Measurements from ENCODE around the gene P2RY14.

P2RY14 gene

DNA sequence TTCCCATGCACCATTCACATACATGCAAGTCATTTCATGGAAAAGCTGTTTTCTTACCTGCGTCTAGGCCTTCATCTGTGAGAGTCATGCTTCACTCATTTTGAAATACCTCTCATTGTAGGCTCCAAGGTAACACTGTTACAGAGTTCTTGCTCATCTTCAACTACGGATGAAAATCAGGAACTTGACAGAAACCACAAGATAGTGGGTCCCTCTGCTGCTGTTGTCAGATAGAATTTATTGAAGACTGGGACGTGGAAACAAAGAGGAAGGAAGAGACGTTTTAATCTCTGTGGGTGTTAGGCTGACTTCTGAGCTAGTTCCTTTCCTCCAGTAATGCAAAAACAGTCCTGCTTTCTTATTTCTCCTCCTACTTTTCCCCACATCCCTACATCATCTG is at the start of gene P2RY14:
P2RY14 (minus strand) TSS at position 313 of the 400 bp plus-strand sequence. CDS start 64,226 bp downstream, outside the sequence.
- DNase-seq, result peak; percentile 76

- peak; percentile 43 for DNase-seq
Observed at GRCh38 chr3:151327571-151328198, 49.3 kb upstream of the P2RY14 start.

DNA sequence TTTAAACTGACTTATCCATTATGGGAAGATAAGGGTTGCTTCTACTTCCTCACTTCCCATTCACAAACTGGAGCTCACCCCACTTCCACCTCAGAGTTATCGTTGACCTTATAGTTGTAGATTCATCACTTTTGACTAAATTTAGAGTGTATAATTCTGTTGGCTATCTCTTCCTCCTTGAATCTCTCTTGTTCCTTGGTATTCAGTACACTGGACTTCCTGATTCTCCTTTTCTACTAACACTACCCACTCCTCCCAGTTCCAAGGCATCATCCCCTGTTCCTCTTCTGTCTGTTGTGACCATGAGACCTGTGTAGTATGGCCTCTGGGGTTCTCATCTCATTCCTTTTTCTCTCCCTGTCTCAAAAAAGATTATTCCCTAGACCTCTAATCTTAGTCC is 44.2 kb upstream of the P2RY14 start:
- DNase-seq, result peak; percentile 18

GRCh38 chr3:151321526-151321925 is 43.2 kb upstream of the P2RY14 start:
- peak; percentile 60 for DNase-seq

DNA sequence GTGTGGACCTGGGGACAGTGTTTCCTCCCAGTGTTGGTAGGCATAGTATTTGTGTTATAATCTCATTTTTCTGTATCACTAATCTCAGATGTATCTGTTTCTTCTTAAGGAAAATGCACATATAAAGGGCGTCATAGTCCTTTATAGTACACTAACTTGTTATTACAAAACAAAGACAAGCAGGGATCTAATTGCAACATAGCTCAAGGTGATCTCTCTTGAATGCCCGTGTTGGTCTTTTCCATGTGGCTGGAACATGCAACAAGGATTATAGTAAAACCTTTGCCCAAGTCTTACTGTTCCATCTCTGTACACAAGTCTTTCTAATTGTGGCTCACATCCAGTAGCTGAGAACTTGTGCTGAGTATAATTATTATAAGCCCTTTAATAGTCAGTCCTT is 41.8 kb upstream of the P2RY14 start:
- DNase-seq, result no peak

- DNase-seq, result no peak
Observed at GRCh38 chr3:151319628-151320027, 41.3 kb upstream of the P2RY14 start.

- DNase-seq, result peak; percentile 86
Observed at GRCh38 chr3:151318991-151319390, 40.6 kb upstream of the P2RY14 start.

DNA sequence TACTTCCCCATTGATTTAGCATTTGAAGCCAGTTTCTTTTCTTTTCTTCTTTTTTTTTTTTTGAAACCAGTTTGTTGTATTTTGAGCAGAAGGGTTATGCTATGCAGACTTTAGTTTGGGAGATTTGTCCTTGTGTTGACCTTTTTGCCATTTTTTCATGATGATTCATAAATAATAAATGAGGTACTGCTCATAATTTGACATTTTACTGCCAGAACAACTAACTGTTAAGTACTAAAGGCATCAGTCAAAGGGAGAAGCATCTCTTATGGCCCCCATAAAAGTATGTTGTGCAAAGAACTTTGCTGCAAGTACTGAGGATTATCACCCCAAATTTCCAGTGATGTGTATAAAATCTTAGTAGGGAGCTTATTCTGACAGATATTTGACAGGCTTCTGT is 40.0 kb upstream of the P2RY14 start:
- DNase-seq, result no peak

- no peak for DNase-seq
Observed at GRCh38 chr3:151316267-151316991, 38.1 kb upstream of the P2RY14 start, which contains the start of gene GPR87. Gene GPR87, minus strand, starts transcription at chr3:151316820. Its CDS starts 16,720 bp downstream, at chr3:151300100.

- DNase-seq, result no peak
Observed at GRCh38 chr3:151315846-151316245, 37.5 kb upstream of the P2RY14 start.

DNA sequence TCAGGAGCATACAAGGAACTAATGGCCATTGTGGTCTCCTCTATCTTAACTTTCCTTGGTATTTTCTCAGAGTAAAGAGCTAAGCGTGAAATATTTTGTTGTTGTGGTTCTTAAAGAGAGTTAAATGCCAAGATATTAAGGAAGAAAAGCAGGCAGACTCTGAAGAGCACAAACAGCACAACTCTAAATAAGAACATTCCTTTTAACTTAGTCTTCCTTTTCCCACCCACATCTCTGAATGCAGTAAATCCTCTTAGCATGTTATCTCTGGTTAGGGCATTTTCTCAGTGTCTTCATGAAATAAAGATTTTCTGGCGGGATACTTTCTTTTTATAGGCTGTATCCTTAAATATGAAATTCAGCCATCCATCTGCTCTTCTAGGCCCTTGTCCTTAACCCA is 36.8 kb upstream of the P2RY14 start:
- DNase-seq, result no peak

DNA sequence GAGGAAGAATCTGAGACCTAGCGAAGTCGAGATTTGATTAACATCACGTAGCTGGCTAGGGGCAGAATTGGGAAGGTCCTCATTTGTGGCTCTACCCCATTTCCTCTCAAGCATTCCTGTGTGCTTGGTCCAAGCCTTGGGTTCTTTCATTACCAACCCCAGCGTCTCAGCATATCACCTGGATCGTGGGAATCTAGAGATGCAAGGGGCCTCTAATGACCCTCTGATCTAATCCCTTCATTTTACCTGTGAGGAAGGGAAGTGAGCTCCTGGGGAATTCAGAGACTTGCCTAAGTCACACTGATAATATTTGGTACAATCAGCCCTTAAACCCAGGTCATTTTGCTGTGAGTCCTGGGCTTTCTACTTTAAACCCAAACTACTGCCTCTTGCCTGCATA is 36.3 kb upstream of the P2RY14 start:
- DNase-seq, result no peak

- DNase-seq, result no peak
Observed at GRCh38 chr3:151314137-151314536, 35.8 kb upstream of the P2RY14 start.

DNA sequence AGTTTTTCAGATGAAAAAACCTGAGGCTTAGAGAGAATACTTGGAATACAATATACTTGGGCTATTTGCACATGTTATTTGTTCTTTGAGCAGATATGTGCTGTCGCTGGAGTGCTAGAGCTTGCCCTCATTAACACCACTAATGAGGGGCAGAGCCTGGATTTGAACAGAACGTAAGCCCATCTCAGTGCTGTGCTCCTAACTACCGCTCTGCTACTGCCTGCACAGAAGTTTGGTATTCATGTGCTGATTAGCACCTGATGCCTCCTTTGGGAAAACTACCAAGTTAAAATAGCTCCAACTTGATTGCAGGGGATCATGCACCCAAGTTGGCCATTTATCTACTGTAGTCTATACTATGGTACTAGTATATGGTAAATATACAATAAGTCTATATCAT is 34.6 kb upstream of the P2RY14 start:
- no peak for DNase-seq

DNA sequence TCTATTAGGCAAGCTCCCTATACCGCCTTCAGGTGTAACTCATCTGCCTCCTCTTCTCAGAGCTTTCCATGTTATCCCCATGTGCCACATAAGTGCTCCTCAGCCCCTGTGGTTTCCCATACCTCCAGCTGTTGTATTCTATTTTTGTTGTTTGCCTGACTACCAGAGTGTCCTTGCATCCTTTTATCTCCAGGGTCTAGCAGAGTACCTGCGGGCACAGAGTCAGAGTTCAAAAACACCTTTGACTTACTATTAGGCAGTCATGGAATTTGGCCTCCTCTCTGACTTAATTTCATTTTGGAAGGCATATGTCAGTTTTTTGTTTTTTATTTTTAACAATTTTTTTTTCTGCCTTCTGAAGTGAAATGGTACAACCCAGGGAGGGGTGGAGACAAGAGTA is 31.2 kb upstream of the P2RY14 start:
- no peak for DNase-seq

DNA sequence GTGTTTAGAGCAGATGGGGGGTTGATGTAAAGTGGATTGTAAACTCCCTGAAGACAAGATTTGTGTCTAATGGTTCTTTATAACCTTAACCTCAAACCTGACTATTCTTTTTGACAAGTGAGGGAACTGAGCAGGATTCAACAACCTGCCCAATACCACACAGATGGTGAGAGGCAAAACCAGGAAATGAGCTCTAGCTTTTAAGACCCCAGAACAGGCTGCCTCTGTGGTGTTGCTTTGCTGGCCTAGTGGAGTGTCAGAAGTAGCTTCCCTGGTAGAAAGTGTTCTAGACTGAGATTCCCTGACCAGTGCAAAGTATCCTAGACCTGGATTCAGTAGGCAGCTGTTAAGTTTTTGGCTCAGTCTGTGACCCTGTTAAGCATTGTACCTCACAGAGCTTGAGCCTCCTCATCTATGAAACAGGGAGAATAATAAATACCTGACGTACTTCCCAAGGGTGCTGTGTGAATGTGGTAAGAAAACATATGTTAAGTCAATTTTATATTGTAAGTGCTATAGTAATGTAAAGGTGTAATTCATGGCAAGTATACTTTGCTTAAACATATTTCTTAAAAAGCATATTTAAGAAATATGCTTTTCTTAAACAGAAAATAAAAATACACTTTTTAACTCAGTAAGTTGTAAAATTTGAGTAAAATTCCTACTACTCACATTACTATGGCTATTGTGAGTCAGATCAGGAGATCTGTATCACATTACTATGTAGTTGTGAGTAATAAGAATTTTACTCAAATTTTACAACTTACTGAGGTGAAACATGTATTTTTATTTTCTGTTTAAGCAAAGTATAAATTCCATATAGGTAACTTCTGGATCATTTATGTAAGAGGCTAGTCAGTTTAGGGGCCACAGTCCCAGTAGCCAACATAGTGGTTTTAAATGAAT is 29.5 kb upstream of the P2RY14 start:
- no peak for DNase-seq

GRCh38 chr3:151307131-151307530 is 28.8 kb upstream of the P2RY14 start:
- DNase-seq, result no peak

DNA sequence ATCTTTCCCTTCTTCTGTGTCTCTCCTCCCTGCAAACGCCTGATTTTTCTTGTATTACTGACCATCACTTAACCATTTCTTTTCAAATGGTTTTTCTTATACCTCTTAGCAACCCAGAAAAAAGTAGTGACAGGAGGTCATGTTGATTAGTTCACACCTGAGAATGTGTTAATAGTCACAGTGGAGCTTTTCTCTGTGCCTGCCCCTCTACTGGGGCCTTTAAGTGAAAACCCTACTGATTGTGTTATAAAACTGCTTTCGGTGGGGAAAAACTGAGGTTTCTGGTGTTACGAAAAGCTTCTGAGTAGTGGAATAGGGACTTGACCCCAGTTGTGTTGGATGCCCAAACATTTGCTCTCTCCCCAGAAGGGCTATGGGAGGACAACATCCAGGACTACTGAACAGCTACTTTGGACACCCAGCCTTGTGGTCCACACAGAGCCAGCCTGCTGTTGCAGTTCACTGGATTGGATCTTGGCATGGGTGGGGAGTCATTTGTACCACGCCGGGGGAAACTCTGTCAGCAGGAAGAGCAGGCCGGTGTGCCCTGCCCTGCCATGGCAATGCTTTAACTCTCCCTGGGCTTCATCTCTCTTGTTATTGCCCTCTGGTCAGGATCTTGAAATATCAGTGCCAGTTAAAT is 27.9 kb upstream of the P2RY14 start:
- DNase-seq, result no peak

DNA sequence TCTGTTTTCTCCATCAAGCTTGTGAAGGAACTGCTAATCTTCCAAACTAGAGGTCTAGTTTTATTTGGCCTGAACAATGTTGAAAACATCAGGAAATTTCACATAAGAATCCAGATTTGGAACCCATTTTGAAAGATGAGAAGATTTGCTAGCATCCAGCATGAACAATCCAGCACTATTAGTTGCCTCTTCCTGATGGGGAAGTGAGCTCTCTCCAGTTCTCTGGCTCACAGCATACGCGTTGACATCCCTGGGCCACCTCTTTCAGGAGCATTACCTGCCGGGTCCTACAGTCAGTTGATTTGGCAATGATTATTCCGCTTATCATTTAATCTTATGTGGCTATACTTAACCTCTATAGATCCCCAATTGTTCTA is 27.4 kb upstream of the P2RY14 start:
- DNase-seq, result no peak

GRCh38 chr3:151305060-151305774 is 26.9 kb upstream of the P2RY14 start:
- no peak for DNase-seq

DNA sequence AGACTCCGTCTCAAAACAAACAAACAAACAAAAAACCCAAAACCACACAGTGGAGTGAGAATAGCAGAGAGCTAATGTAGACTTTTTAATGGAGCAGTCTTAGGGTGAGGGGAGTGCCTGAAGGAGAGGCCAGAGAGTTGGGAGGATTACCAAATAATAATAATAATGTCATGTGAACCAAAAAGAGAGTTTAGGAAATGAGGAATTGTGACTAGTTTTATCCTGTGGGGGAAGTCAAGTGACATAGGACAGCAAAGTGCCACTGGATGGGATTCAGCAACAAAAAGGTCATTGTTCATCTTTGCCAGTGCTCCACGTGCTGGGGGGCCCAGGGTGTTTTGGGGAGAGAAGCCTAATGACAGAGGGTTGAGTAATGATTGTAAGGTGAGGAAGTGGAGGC is 25.4 kb upstream of the P2RY14 start:
- DNase-seq, result peak; percentile 28

GRCh38 chr3:151301787-151302186 is 23.4 kb upstream of the P2RY14 start:
- peak; percentile 38 for DNase-seq

Data from inflammatory macrophage treated with lipopolysaccharide for 4 hours (primary cell).